K562 (cell line): Measurements from ENCODE around the gene ZNF318. TPM values are rescaled to one million over a fixed set of nuclear protein-coding genes. Genes with fewer than 3 reads are reported as not detected.

Experiments used
- ATAC-seq: fragments of 200-7000 bp; cut with Tn5 transposase; 3 replicates; pipeline ENCODE4 v1.9.1; 2020; ENCODE audit warnings: moderate library complexity
- BruUV-seq: library from RNA; stranded (reverse); fragments of 400-500 nt; replicated peaks from 2 replicates; lab custom pipeline; 2021; lab: Mats Ljungman, UMichigan
- CTCF ChIA-PET: fragments of 300-600 bp; formaldehyde crosslinking; extraction: SDS; loops from one replicate; lab custom pipeline; 2021; ENCODE audit warnings: low intra/inter-chr PET ratio; lab: Yijun Ruan, JAX
- POLR2A ChIA-PET: fragments of 300-600, 350-650 bp; sonication (Branson Sonifier 250); formaldehyde crosslinking; extraction: SDS; loops from one replicate; lab custom pipeline; 2021; ENCODE audit warnings: antibody characterized with exemption, inconsistent platforms; lab: Yijun Ruan, JAX
- DNase-seq, 4 experiments: peaks; one replicate each; pipeline versions ENCODE4 v3.0.0 to v3.0.0-alpha.2; 2011 to 2018; ENCODE audit warnings: low spot score in 3 of 4, mixed read lengths in 3 of 4; ENCODE audit errors: extremely low read depth in 1 of 4
- FAIRE-seq: peaks from 2 replicates; lab custom pipeline; 2011; peaks lifted over from hg19 to GRCh38; lab: Jason Lieb, UNC
- H2AFZ ChIP-seq: 2 replicates; pipeline ENCODE4 v1.6.0; 2011; ENCODE audit warnings: low read depth, low read length, control low read depth, inconsistent platforms
- H3K27ac ChIP-seq: fragments of 200-600 bp; 3 replicates; pipeline ENCODE4 v1.8.0; 2011; ENCODE audit warnings: low read depth, mild to moderate bottlenecking, control low read depth, inconsistent platforms, low read length, moderate library complexity, mixed read lengths; ENCODE audit errors: extremely low read depth
- H3K27me3 ChIP-seq, 2 experiments: fragments of 300-600 bp in 1 of 2; 2 replicates in 1 of 2; 3 replicates in 1 of 2; pipeline versions ENCODE4 v1.6.0 to v1.8.0; 2011; ENCODE audit warnings: inconsistent platforms in 2 of 2, low read length in 2 of 2, mild to moderate bottlenecking in 1 of 2, mixed read lengths in 1 of 2, moderate library complexity in 1 of 2; ENCODE audit not compliant: control insufficient read depth in 2 of 2, insufficient read depth in 2 of 2
- H3K36me3 ChIP-seq: fragments of 300-600 bp; 3 replicates; pipeline ENCODE4 v1.8.0; 2011; ENCODE audit warnings: mild to moderate bottlenecking, low read length, inconsistent platforms; ENCODE audit not compliant: control insufficient read depth, insufficient read depth
- H3K4me1 ChIP-seq, 2 experiments: fragments of 200-600 bp in 1 of 2; replicated peaks in 1 of 2; 2 replicates in 1 of 2; 3 replicates in 1 of 2; pipeline versions ENCODE4 v1.5.1 to v1.8.0; 2011; ENCODE audit warnings: inconsistent platforms in 2 of 2, low read length in 2 of 2, mild to moderate bottlenecking in 1 of 2, mixed read lengths in 1 of 2, moderate library complexity in 1 of 2; ENCODE audit not compliant: control insufficient read depth in 2 of 2, insufficient read depth in 2 of 2
- H3K4me2 ChIP-seq: 2 replicates; pipeline ENCODE4 v1.6.1; 2011; ENCODE audit warnings: low read length, control low read depth, inconsistent platforms, mixed read lengths; ENCODE audit not compliant: insufficient read depth
- H3K4me3 ChIP-seq: fragments of 200-600 bp; sonication (generic), shearing (Covaris generic); 2 replicates; pipeline ENCODE4 v1.5.1; 2016; ENCODE audit warnings: control low read depth, inconsistent platforms
- H3K79me2 ChIP-seq: fragments of 200-600 bp; 3 replicates; pipeline ENCODE4 v1.8.0; 2011; ENCODE audit warnings: low read length, inconsistent platforms; ENCODE audit not compliant: control insufficient read depth, insufficient read depth
- H3K9ac ChIP-seq, 2 experiments: 2 replicates each; pipeline versions ENCODE4 v1.6.0 to v1.6.1; 2011; ENCODE audit warnings: low read depth in 2 of 2, low read length in 2 of 2, control low read depth in 1 of 2, inconsistent platforms in 1 of 2, mild to moderate bottlenecking in 1 of 2, mixed read lengths in 1 of 2; ENCODE audit not compliant: insufficient read depth in 1 of 2
- H3K9me1 ChIP-seq: one replicate; pipeline ENCODE4 v1.6.0; 2011; ENCODE audit warnings: inconsistent platforms, mild to moderate bottlenecking, low read length, moderate library complexity; ENCODE audit not compliant: control insufficient read depth, insufficient read depth
- H3K9me3 ChIP-seq: replicated peaks from 2 replicates; pipeline ENCODE4 v1.5.1; 2011; ENCODE audit warnings: low read depth, low read length, inconsistent platforms; ENCODE audit not compliant: control insufficient read depth, insufficient read depth
- H4K20me1 ChIP-seq: replicated peaks from 2 replicates; pipeline ENCODE4 v1.6.1; 2011; ENCODE audit warnings: low read length, inconsistent platforms, mixed read lengths; ENCODE audit not compliant: control insufficient read depth, insufficient read depth
- ASH1L ChIP-seq: fragments of 450-650 bp; IDR thresholded peaks from 2 replicates; pipeline ENCODE4 v1.6.1; 2018; ENCODE audit warnings: borderline replicate concordance, mild to moderate bottlenecking, low read depth; ENCODE audit not compliant: partially characterized antibody
- DACH1 ChIP-seq: fragments of 450-650 bp; IDR thresholded peaks from 2 replicates; pipeline ENCODE4 v1.6.1; 2018; ENCODE audit not compliant: partially characterized antibody
- FOSL1 ChIP-seq: fragments of 200-800 bp; sonication (Bioruptor generic); conservative IDR thresholded peaks from 2 replicates; pipeline ENCODE4 v1.6.1; 2016; ENCODE audit warnings: missing genetic modification characterization, missing compliant biosample characterization
- HMBOX1 ChIP-seq: sonication (generic); IDR thresholded peaks from 2 replicates; pipeline ENCODE4 v1.6.1; 2016
- MEIS2 ChIP-seq: fragments of 450-650 bp; IDR thresholded peaks from 2 replicates; pipeline ENCODE4 v1.6.1; 2014; ENCODE audit warnings: mild to moderate bottlenecking; ENCODE audit not compliant: partially characterized antibody
- NR1H2 ChIP-seq: sonication (generic); formaldehyde crosslinking; IDR thresholded peaks from 2 replicates; pipeline ENCODE4 v1.4.0; 2020; ENCODE audit warnings: mild to moderate bottlenecking, missing genetic modification reagents
- PHTF2 ChIP-seq: fragments of 250-450 bp; sonication (Bioruptor Pico); IDR thresholded peaks from 2 replicates; pipeline ENCODE4 v1.5.0; 2021; ENCODE audit warnings: mild to moderate bottlenecking
- RAD51 ChIP-seq: fragments of 450-650 bp; IDR thresholded peaks from 2 replicates; pipeline ENCODE4 v1.7.1; 2016; ENCODE audit warnings: low read depth, mild to moderate bottlenecking, borderline replicate concordance
- RBM39 ChIP-seq: fragments of 200-400 bp; formaldehyde crosslinking; optimal IDR thresholded peaks from 2 replicates; pipeline ENCODE3; 2018; ENCODE audit warnings: low read depth, low read length
- RFX5 ChIP-seq: IDR thresholded peaks from 2 replicates; pipeline ENCODE4 v1.6.1; 2011; ENCODE audit warnings: low read depth, mild to moderate bottlenecking, improper control_type of control experiment, low read length
- SMC3 ChIP-seq: conservative IDR thresholded peaks from 2 replicates; pipeline ENCODE4 v1.6.1; 2011; ENCODE audit warnings: low read depth, low read length, improper control_type of control experiment; ENCODE audit not compliant: insufficient read depth
- TAF7 ChIP-seq: fragments of 450-650 bp; IDR thresholded peaks from 2 replicates; pipeline ENCODE4 v1.6.1; 2016; ENCODE audit warnings: missing genetic modification characterization, missing compliant biosample characterization
- ZBTB5 ChIP-seq: fragments of 450-650 bp; IDR thresholded peaks from 2 replicates; pipeline ENCODE4 v1.6.1; 2017; ENCODE audit warnings: antibody characterized with exemption
- ZNF146 ChIP-seq: IDR thresholded peaks from one replicate; pipeline ENCODE4 v1.6.1; 2018; ENCODE audit warnings: missing compliant biosample characterization; ENCODE audit not compliant: unreplicated experiment
- ZNF217 ChIP-seq: sonication (generic); formaldehyde crosslinking; IDR thresholded peaks from 2 replicates; pipeline ENCODE4 v1.8.0; 2022; ENCODE audit warnings: mild to moderate bottlenecking, missing genetic modification reagents
- ZNF316 ChIP-seq: fragments of 450-650 bp; IDR thresholded peaks from 2 replicates; pipeline ENCODE4 v1.6.1; 2016
- ZNF384 ChIP-seq: IDR thresholded peaks from 2 replicates; pipeline ENCODE4 v1.6.1; 2012; ENCODE audit warnings: low read depth, low read length, improper control_type of control experiment
- ZNF431 ChIP-seq: sonication (generic); formaldehyde crosslinking; IDR thresholded peaks from 2 replicates; pipeline ENCODE4 v1.8.0; 2022; ENCODE audit warnings: mild to moderate bottlenecking, missing genetic modification reagents
- ZNF644 ChIP-seq: fragments of 200-800 bp; sonication (Bioruptor generic); IDR thresholded peaks from 2 replicates; pipeline ENCODE4 v1.6.1; 2016; ENCODE audit warnings: low read depth, missing genetic modification characterization, missing compliant biosample characterization
- WGBS: fragments of 100-300 bp; shearing (Covaris generic); methylation state at CpG from one replicate; pipeline ENCODE4 v1.1.6; 2016; ENCODE audit warnings: low coverage, mixed read lengths; ENCODE audit not compliant: insufficient coverage; ENCODE audit errors: missing lambda C conversion rate; 5-methylcytosine and 5-hydroxymethylcytosine counted together
- in situ Hi-C: fragments of 300-500 bp; cut with MboI; formaldehyde crosslinking; loops from 4 replicates; pipeline ENCODE4 v1.15.0; 2018; ENCODE audit warnings: inconsistent platforms, mixed read lengths
- intact Hi-C: fragments of 100-400 bp; cut with micrococcal nuclease; formaldehyde crosslinking; loops from 2 replicates; pipeline ENCODE4 v1.14.2; 2022
- polyA plus RNA-seq, 8 experiments: library from polyadenylated mRNA; depleted of rRNA in 4 of 8; stranded (reverse) in 5 of 8; unstranded in 3 of 8; fragments of >200 nt; fragmentation: Nextera tagmentation in 2 of 8; fragmentation: Illumina TruSeq in 1 of 8; extraction: Ambion mirVana in 2 of 8; extraction: Trizol in 1 of 8; gene quantifications; 2 replicates each; pipeline versions ENCODE4 v1.2.1 to v1.2.3, GENCODE V29; 2011 to 2014; ENCODE audit warnings: inconsistent platforms in 1 of 8, missing spikeins in 1 of 8
- total RNA-seq, 7 experiments: library from RNA; depleted of rRNA in 6 of 7; stranded (reverse); fragments of >200 nt in 6 of 7; fragmentation: Illumina TruSeq in 2 of 7; extraction: Trizol in 2 of 7; gene quantifications; 2 replicates each; pipeline versions ENCODE4 v1.2.1 to v1.2.3, GENCODE V29; 2011 to 2021; ENCODE audit warnings: low replicate concordance in 1 of 7

Gene ZNF318
- total and polyA plus RNA-seq, 9 of the 15 experiments (the other 6 are each of a cell fraction or from before 2014, with no cell fraction given): 3.2 to 19.0 (median 9.2) TPM

- Histone ChIP-seq H3K9me1 (no peaks in the 10 kb centered on the region), H2AFZ (no peak overlapping the region), H3K79me2 (no peaks in the 10 kb centered on the region), H3K9ac (no peak overlapping the region), H3K27ac (no peak overlapping the region), H3K4me1 (no peaks in the 10 kb centered on the region), H3K9me3 (no peaks in the 10 kb centered on the region), H3K27me3 (peaks cover 16 to 21% of the 10 kb centered on the region in 2 experiments; a peak in 4 of 5 replicates), H3K4me3 (no peak overlapping the region), H3K36me3 (no peaks in the 10 kb centered on the region), H3K4me2 (no peak overlapping the region), H4K20me1 (no peaks in the 10 kb centered on the region)
- WGBS: 0% methylated on average over 3 of the region's 3 CpGs
- intact Hi-C loops (no loop called here), in situ Hi-C loops (no loop called here)
- ChIA-PET POLR2A (interaction anchor here (1.2 to 1.8 kb wide), 2 partner anchors 10 to 19 kb away, joined by 3 to 5 read pairs; no protein-coding TSS in a partner anchor), CTCF (no interaction called here)
- FAIRE-seq (no peak), ATAC-seq (no peak), DNase-seq (no peak)
- no TSS peak for BruUV-seq
- no peak for TF ChIP-seq ZNF316
- TF ChIP-seq PHTF2: no peak
- no peak for TF ChIP-seq SMC3
- no peak for TF ChIP-seq ZNF146 (CRISPR knock-in tag)
- no peak for TF ChIP-seq RFX5
- no peak for TF ChIP-seq ZNF217 (CRISPR knock-in tag)
- no peak for TF ChIP-seq NR1H2 (CRISPR knock-in tag)
- TF ChIP-seq RAD51: no peak
- TF ChIP-seq ZNF644: no peak
- no peak for TF ChIP-seq ZNF431 (CRISPR knock-in tag)
- TF ChIP-seq HMBOX1: 0 out of 2 replicates have a peak, but pooled peaks have one; percentile 31
- no peak for TF ChIP-seq TAF7
- peak; percentile 45; the same call in 1 of the 2 replicates for TF ChIP-seq FOSL1 (tag)
- TF ChIP-seq MEIS2: peak; percentile 49
- no peak for TF ChIP-seq ZNF384
- no peak for TF ChIP-seq RBM39
- no peak for TF ChIP-seq ASH1L
- TF ChIP-seq ZBTB5: no peak
- peak; percentile 51 for TF ChIP-seq DACH1
These were observed 35.9 kb upstream of the ZNF318 start for GRCh38 chr6:43405354-43405753.
